ENCODE measurements around the gene EHMT2.
A peak's percentile ranks its signal among the peaks of the same experiment; 100 is the strongest.

The EHMT2 gene

DNA sequence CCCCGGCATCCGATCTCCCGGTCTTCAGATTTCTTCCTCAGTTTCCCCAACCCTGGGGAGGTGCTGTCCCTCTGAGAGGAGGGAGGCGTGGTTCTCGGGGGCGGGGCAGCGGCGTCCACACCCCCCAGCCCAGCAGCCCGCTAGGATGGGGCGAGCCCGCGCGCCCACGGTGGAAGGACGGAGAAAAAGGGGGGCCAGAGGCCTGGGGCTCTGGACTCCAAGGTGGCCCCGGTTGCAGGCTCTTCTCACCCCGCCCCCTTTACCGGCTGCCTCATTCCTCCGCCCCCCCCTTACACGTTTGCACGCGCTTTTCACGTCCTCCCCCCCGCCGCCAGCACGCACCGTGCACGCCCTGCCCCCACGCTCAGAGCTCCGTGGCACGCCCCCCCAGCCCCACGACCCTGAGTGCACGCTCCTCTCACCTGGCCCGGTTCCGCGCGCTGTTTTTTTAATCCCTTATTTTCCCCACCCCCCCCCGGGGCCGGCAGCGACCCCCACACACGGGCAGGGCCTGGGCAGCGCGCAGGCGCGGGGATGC, 4.0 kb upstream of the EHMT2 start:
- peak overlapping the region in 1 of 2 experiments; percentile 32 for H3K4ac ChIP-seq (ENCODE audit: low read depth in 1 of 2, low read length in 2 of 2)
- peak overlapping the region; percentile 85 for H4K91ac ChIP-seq (ENCODE audit: low read length)
- no peak overlapping the region for H3K23ac ChIP-seq (ENCODE audit: low read length in 2 of 2)
- DNase-seq = peak; percentile 55
- H3K4me1 ChIP-seq (ENCODE audit: control insufficient read depth, insufficient read depth, low read depth, low read length) = peaks cover 20% of the 10 kb centered on the region
- peak overlapping the region; percentile 41 for H2BK15ac ChIP-seq (ENCODE audit: low read depth, poor library complexity, severe bottlenecking)
- no peak overlapping the region for H3K14ac ChIP-seq (ENCODE audit: low read length in 2 of 2)
- peak overlapping the region; percentile 71 for H3K4me2 ChIP-seq (ENCODE audit: low read length, poor library complexity, severe bottlenecking)
- H3K4me3 ChIP-seq (ENCODE audit: insufficient read depth in 1 of 2, low read depth in 1 of 2, low read length in 2 of 2) = peak overlapping the region; percentile 64 to 85
- H2BK12ac ChIP-seq (ENCODE audit: low read length in 2 of 2) = no peak overlapping the region
- H3K27me3 ChIP-seq (ENCODE audit: control insufficient read depth in 1 of 2, insufficient read depth in 1 of 2, low read length in 2 of 2) = peaks cover 0 to 14% of the 10 kb centered on the region in 2 experiments
- WGBS = 0% methylated on average over 8 of the region's 45 CpGs
- H3K18ac ChIP-seq (ENCODE audit: low read depth in 1 of 2, low read length in 2 of 2) = peak overlapping the region; percentile 60 to 63
- H3K36me3 ChIP-seq (ENCODE audit: control insufficient read depth in 1 of 2, insufficient read depth in 2 of 2, low read depth in 1 of 2, low read length in 2 of 2) = peaks cover 0 to 15% of the 10 kb centered on the region in 2 experiments
- no peak overlapping the region for H2AFZ ChIP-seq (ENCODE audit: low read depth, low read length)
- H3K79me1 ChIP-seq (replicated peaks; ENCODE audit: low read length, poor library complexity, severe bottlenecking) = peaks cover 11% of the 10 kb centered on the region
- H2BK120ac ChIP-seq (ENCODE audit: low read depth, low read length) = peak overlapping the region; percentile 89
- H3K9ac ChIP-seq (ENCODE audit: low read length) = peak overlapping the region; percentile 88
- H4K8ac ChIP-seq (ENCODE audit: low read length) = peak overlapping the region; percentile 90
- no peaks in the 10 kb centered on the region for H3K9me3 ChIP-seq (ENCODE audit: control insufficient read depth, low read length)
- H2AK5ac ChIP-seq (ENCODE audit: low read length, severe bottlenecking) = no peak overlapping the region
- no peak overlapping the region for H3K27ac ChIP-seq (ENCODE audit: low read length, poor library complexity, severe bottlenecking)
- H2BK5ac ChIP-seq (ENCODE audit: low read depth, low read length, poor library complexity, severe bottlenecking) = peak overlapping the region; percentile 24

DNA sequence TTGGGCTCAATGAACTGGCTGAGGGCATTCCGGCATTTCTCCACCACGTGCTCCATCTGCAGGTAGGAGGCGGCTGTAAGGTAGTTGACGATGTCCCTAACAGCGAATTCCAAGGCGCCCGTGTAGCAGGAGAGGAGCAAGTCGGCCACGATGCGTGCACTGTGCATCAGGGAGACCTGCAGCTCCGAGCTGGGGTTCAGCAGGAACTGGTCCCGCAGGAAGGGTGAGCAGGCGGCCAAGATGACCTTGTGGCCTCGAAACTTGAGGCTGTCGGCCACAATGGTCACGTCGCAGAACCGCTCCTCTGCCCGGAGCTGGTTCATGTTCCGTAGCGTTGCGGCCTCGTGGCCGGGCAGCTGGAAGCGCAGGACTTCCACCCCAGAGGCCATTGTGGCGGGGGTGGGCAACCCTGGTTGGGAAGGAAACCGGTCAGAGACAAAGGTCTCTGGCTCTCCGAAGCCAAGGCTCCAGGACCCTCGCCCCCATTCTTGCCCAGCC, 3.5 kb upstream of the EHMT2 start:
- H3K9ac ChIP-seq (ENCODE audit: low read length) = peak overlapping the region; percentile 88
- peak overlapping the region; percentile 64 to 85 for H3K4me3 ChIP-seq (ENCODE audit: insufficient read depth in 1 of 2, low read depth in 1 of 2, low read length in 2 of 2)
- peaks cover 15% of the 10 kb centered on the region for H3K79me1 ChIP-seq (replicated peaks; ENCODE audit: low read length, poor library complexity, severe bottlenecking)
- H2BK120ac ChIP-seq (ENCODE audit: low read depth, low read length) = peak overlapping the region; percentile 89
- DNase-seq = no peak
- H4K8ac ChIP-seq (ENCODE audit: low read length) = no peak overlapping the region
- H3K36me3 ChIP-seq (ENCODE audit: control insufficient read depth in 1 of 2, insufficient read depth in 2 of 2, low read depth in 1 of 2, low read length in 2 of 2) = peaks cover 3 to 20% of the 10 kb centered on the region in 2 experiments
- peaks cover 24% of the 10 kb centered on the region for H3K4me1 ChIP-seq (ENCODE audit: control insufficient read depth, insufficient read depth, low read depth, low read length)
- H2AK5ac ChIP-seq (ENCODE audit: low read length, severe bottlenecking) = no peak overlapping the region
- H4K91ac ChIP-seq (ENCODE audit: low read length) = peak overlapping the region; percentile 72
- peak overlapping the region in 1 of 2 experiments; percentile 25 for H3K18ac ChIP-seq (ENCODE audit: low read depth in 1 of 2, low read length in 2 of 2)
- H2BK15ac ChIP-seq (ENCODE audit: low read depth, poor library complexity, severe bottlenecking) = peak overlapping the region; percentile 41
- H2BK5ac ChIP-seq (ENCODE audit: low read depth, low read length, poor library complexity, severe bottlenecking) = no peak overlapping the region
- no peak overlapping the region for H3K27ac ChIP-seq (ENCODE audit: low read length, poor library complexity, severe bottlenecking)
- H3K27me3 ChIP-seq (ENCODE audit: control insufficient read depth in 1 of 2, insufficient read depth in 1 of 2, low read length in 2 of 2) = peaks cover 0 to 9% of the 10 kb centered on the region in 2 experiments
- H2AFZ ChIP-seq (ENCODE audit: low read depth, low read length) = no peak overlapping the region
- H3K4me2 ChIP-seq (ENCODE audit: low read length, poor library complexity, severe bottlenecking) = peak overlapping the region; percentile 71
- no peak overlapping the region for H3K23ac ChIP-seq (ENCODE audit: low read length in 2 of 2)
- H3K14ac ChIP-seq (ENCODE audit: low read length in 2 of 2) = no peak overlapping the region
- H3K9me3 ChIP-seq (ENCODE audit: control insufficient read depth, low read length) = no peaks in the 10 kb centered on the region
- H3K4ac ChIP-seq (ENCODE audit: low read depth in 1 of 2, low read length in 2 of 2) = peak overlapping the region in 1 of 2 experiments; percentile 24
- WGBS = 82% methylated on average over 26 of the region's 29 CpGs
- peak overlapping the region in 1 of 2 experiments; percentile 8 for H2BK12ac ChIP-seq (ENCODE audit: low read length in 2 of 2)

DNA sequence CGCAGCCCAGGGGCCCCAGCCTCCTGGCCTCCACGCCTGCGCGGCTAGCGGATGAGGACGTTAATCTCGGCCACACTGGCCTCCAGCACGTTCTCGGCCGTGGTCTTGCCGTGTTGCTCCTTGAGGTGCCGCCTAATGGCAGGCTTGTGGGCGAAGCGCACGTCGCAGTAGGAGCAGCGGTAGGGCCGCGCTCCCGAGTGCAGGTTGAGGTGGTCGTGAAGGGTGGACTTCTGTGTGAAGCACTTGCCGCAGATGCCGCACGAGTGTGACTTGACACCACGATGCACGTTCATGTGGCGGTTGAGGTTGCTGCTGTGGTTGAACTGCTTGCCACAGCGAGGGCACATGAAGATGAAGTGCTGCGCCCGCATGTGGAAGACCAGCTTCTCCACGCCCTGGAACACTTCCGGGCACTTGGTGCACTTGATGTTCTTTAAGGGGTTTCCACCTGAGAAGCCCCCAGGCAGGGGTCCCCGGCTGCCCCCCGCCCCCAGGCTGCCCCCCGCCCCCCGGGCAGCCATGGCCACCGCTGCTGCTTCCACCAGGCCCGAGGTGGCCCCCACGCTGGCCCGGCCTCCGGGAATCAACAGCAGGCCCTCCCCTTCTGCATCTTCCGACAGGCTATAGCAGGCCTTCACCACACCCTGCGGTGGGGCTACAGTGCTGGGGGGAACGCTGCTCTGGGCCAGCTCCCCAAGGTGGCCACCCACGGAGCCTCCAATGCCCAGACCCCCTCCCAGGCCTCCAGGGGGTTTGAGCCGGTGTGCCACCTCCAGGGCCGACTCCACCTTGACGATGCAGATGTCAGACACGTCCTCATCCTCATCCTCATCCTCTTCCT, 2.6 kb upstream of the EHMT2 start:
- H3K14ac ChIP-seq (ENCODE audit: low read length in 2 of 2) = no peak overlapping the region
- H3K18ac ChIP-seq (ENCODE audit: low read depth in 1 of 2, low read length in 2 of 2) = no peak overlapping the region
- H4K91ac ChIP-seq (ENCODE audit: low read length) = no peak overlapping the region
- H2BK5ac ChIP-seq (ENCODE audit: low read depth, low read length, poor library complexity, severe bottlenecking) = no peak overlapping the region
- no peak overlapping the region for H2AFZ ChIP-seq (ENCODE audit: low read depth, low read length)
- H3K4me1 ChIP-seq (ENCODE audit: control insufficient read depth, insufficient read depth, low read depth, low read length) = peaks cover 24% of the 10 kb centered on the region
- peak overlapping the region; percentile 12 for H4K8ac ChIP-seq (ENCODE audit: low read length)
- H2BK120ac ChIP-seq (ENCODE audit: low read depth, low read length) = no peak overlapping the region
- peaks cover 18% of the 10 kb centered on the region for H3K79me1 ChIP-seq (replicated peaks; ENCODE audit: low read length, poor library complexity, severe bottlenecking)
- no peak overlapping the region for H3K4me2 ChIP-seq (ENCODE audit: low read length, poor library complexity, severe bottlenecking)
- H3K4ac ChIP-seq (ENCODE audit: low read depth in 1 of 2, low read length in 2 of 2) = no peak overlapping the region
- H3K23ac ChIP-seq (ENCODE audit: low read length in 2 of 2) = no peak overlapping the region
- H3K9ac ChIP-seq (ENCODE audit: low read length) = no peak overlapping the region
- no peak overlapping the region for H2BK15ac ChIP-seq (ENCODE audit: low read depth, poor library complexity, severe bottlenecking)
- no peaks in the 10 kb centered on the region for H3K9me3 ChIP-seq (ENCODE audit: control insufficient read depth, low read length)
- 94% methylated on average over 44 of the region's 49 CpGs for WGBS
- H3K27me3 ChIP-seq (ENCODE audit: control insufficient read depth in 1 of 2, insufficient read depth in 1 of 2, low read length in 2 of 2) = peaks cover 0 to 5% of the 10 kb centered on the region in 2 experiments
- H3K27ac ChIP-seq (ENCODE audit: low read length, poor library complexity, severe bottlenecking) = no peak overlapping the region
- H2AK5ac ChIP-seq (ENCODE audit: low read length, severe bottlenecking) = no peak overlapping the region
- no peak overlapping the region for H2BK12ac ChIP-seq (ENCODE audit: low read length in 2 of 2)
- DNase-seq = no peak
- peaks cover 12 to 20% of the 10 kb centered on the region in 2 experiments for H3K36me3 ChIP-seq (ENCODE audit: control insufficient read depth in 1 of 2, insufficient read depth in 2 of 2, low read depth in 1 of 2, low read length in 2 of 2)
- no peak overlapping the region for H3K4me3 ChIP-seq (ENCODE audit: insufficient read depth in 1 of 2, low read depth in 1 of 2, low read length in 2 of 2)

DNA sequence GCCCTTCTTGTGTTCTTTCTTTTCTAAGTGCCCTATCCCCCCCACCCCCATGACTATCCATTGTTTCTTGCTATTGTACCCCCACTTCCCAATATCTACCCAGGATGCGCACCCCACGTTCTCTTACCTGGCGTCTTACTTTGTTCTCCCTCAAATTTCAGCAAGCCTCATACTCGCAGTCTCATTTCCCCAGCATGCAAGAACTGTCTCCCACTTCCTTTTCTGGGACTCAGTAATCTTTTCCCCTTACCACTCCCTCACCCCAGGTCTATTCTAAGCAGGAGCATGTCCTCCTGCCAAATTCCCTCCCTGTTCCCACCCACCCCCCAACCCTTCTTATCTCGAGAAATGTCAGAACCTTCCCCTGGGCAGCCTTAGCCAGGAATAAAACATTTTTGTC, 1.7 kb upstream of the EHMT2 start:
- peak overlapping the region; percentile 96 for H3K9ac ChIP-seq (ENCODE audit: low read length)
- no peak overlapping the region for H2BK15ac ChIP-seq (ENCODE audit: low read depth, poor library complexity, severe bottlenecking)
- H3K23ac ChIP-seq (ENCODE audit: low read length in 2 of 2) = no peak overlapping the region
- H3K18ac ChIP-seq (ENCODE audit: low read depth in 1 of 2, low read length in 2 of 2) = no peak overlapping the region
- peaks cover 16 to 28% of the 10 kb centered on the region in 2 experiments for H3K36me3 ChIP-seq (ENCODE audit: control insufficient read depth in 1 of 2, insufficient read depth in 2 of 2, low read depth in 1 of 2, low read length in 2 of 2)
- peaks cover 18% of the 10 kb centered on the region for H3K79me1 ChIP-seq (replicated peaks; ENCODE audit: low read length, poor library complexity, severe bottlenecking)
- no peaks in the 10 kb centered on the region for H3K9me3 ChIP-seq (ENCODE audit: control insufficient read depth, low read length)
- 87% methylated on average over 5 of the region's 5 CpGs for WGBS
- H2AK5ac ChIP-seq (ENCODE audit: low read length, severe bottlenecking) = no peak overlapping the region
- DNase-seq = no peak
- H3K27ac ChIP-seq (ENCODE audit: low read length, poor library complexity, severe bottlenecking) = no peak overlapping the region
- peaks cover 24% of the 10 kb centered on the region for H3K4me1 ChIP-seq (ENCODE audit: control insufficient read depth, insufficient read depth, low read depth, low read length)
- H2AFZ ChIP-seq (ENCODE audit: low read depth, low read length) = no peak overlapping the region
- H3K4ac ChIP-seq (ENCODE audit: low read depth in 1 of 2, low read length in 2 of 2) = no peak overlapping the region
- H4K91ac ChIP-seq (ENCODE audit: low read length) = no peak overlapping the region
- H3K4me2 ChIP-seq (ENCODE audit: low read length, poor library complexity, severe bottlenecking) = no peak overlapping the region
- no peak overlapping the region for H4K8ac ChIP-seq (ENCODE audit: low read length)
- no peak overlapping the region for H2BK120ac ChIP-seq (ENCODE audit: low read depth, low read length)
- no peak overlapping the region for H2BK12ac ChIP-seq (ENCODE audit: low read length in 2 of 2)
- H3K27me3 ChIP-seq (ENCODE audit: control insufficient read depth in 1 of 2, insufficient read depth in 1 of 2, low read length in 2 of 2) = no peaks in the 10 kb centered on the region
- H3K4me3 ChIP-seq (ENCODE audit: insufficient read depth in 1 of 2, low read depth in 1 of 2, low read length in 2 of 2) = no peak overlapping the region
- H3K14ac ChIP-seq (ENCODE audit: low read length in 2 of 2) = no peak overlapping the region
- no peak overlapping the region for H2BK5ac ChIP-seq (ENCODE audit: low read depth, low read length, poor library complexity, severe bottlenecking)

All from mesenchymal stem cell (in vitro differentiated cells and primary cell).